Measurements from ENCODE around the gene DLGAP1.

Gene DLGAP1

DNA sequence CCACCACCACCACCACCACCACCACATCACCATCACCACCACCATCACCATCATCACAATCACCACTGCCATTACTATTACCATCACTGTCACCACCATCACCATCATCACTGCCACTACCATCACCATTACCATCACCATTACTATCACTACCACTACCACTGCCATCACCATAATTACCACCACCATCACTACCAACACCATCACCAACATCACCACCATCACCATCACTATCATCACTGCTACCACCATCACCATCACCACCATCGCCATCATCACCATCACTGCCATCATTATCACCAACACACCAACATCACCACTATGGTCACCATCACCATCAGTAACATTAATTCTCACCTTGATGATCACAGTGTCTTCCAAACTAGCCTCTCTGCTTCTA, 713.8 kb downstream of the DLGAP1 start:
- Histone ChIP-seq H2BK12ac (ENCODE audit: low read length) (no peak overlapping the region), H3K9ac (ENCODE audit: low read depth, low read length, poor library complexity) (no peak overlapping the region), H2BK15ac (ENCODE audit: low read length) (no peak overlapping the region), H3K79me1 (ENCODE audit: low read depth, low read length) (peaks cover 3% of the 10 kb centered on the region), H2AFZ (ENCODE audit: low read length) (no peak overlapping the region), H3K27me3 (ENCODE audit: control insufficient read depth in 3 of 3, insufficient read depth in 3 of 3, low read depth in 1 of 3, low read length in 3 of 3) (no peaks in the 10 kb centered on the region), H2BK120ac (ENCODE audit: low read depth, low read length) (no peak overlapping the region), H4K91ac (ENCODE audit: low read depth, low read length, poor library complexity) (no peak overlapping the region), H2AK5ac (ENCODE audit: low read depth, low read length) (no peak overlapping the region), H3K18ac (ENCODE audit: low read length) (no peak overlapping the region), H2BK5ac (ENCODE audit: low read length) (no peak overlapping the region), H3K4me1 (ENCODE audit: control insufficient read depth in 2 of 2, insufficient read depth in 1 of 2, low read depth in 1 of 2, low read length in 2 of 2) (no peaks in the 10 kb centered on the region), H3K23ac (ENCODE audit: low read depth, low read length, poor library complexity) (no peak overlapping the region), H3K4me2 (ENCODE audit: insufficient read depth, low read length, poor library complexity, severe bottlenecking) (no peak overlapping the region), H3K4ac (ENCODE audit: low read length) (no peak overlapping the region), H3K27ac (replicated peaks; ENCODE audit: low read length) (no peak overlapping the region), H4K8ac (ENCODE audit: low read depth, low read length) (no peak overlapping the region), H3K4me3 (ENCODE audit: low read length in 2 of 2) (peak overlapping the region in 1 of 2 donors; percentile 73), H3K36me3 (replicated peaks in 1 of 2; ENCODE audit: control insufficient read depth in 2 of 2, insufficient read depth in 2 of 2, low read length in 2 of 2) (peaks cover 0 to 4% of the 10 kb centered on the region in 2 donors), H3K14ac (ENCODE audit: low read length) (no peak overlapping the region), H3K9me3 (replicated peaks in 1 of 2; ENCODE audit: control insufficient read depth in 2 of 2, insufficient read depth in 1 of 2, low read depth in 1 of 2, low read length in 2 of 2) (peaks cover 0 to 6% of the 10 kb centered on the region in 2 donors)
- WGBS, 2 donors (ENCODE audit: extremely low coverage in 2 of 2, insufficient read length in 2 of 2, insufficient replicate concordance in 1 of 2) = no CpG with 5 or more reads among the region's 1 CpG
- DNase-seq (ENCODE audit: low spot score) = no peak

- no peak overlapping the region for H2BK12ac ChIP-seq (ENCODE audit: low read length)
- H3K4me3 ChIP-seq (ENCODE audit: low read length in 2 of 2) = no peak overlapping the region
- H2AK5ac ChIP-seq (ENCODE audit: low read depth, low read length) = peak overlapping the region; percentile 54
- no peak overlapping the region for H3K27ac ChIP-seq (replicated peaks; ENCODE audit: low read length)
- peak overlapping the region; percentile 1 for H3K9ac ChIP-seq (ENCODE audit: low read depth, low read length, poor library complexity)
- DNase-seq (ENCODE audit: low spot score) = no peak
- H2BK120ac ChIP-seq (ENCODE audit: low read depth, low read length) = no peak overlapping the region
- H3K36me3 ChIP-seq (replicated peaks in 1 of 2; ENCODE audit: control insufficient read depth in 2 of 2, insufficient read depth in 2 of 2, low read length in 2 of 2) = no peaks in the 10 kb centered on the region
- H3K4me1 ChIP-seq (ENCODE audit: control insufficient read depth in 2 of 2, insufficient read depth in 1 of 2, low read depth in 1 of 2, low read length in 2 of 2) = no peaks in the 10 kb centered on the region
- peak overlapping the region; percentile 61 for H3K14ac ChIP-seq (ENCODE audit: low read length)
- no peaks in the 10 kb centered on the region for H3K9me3 ChIP-seq (replicated peaks in 1 of 2; ENCODE audit: control insufficient read depth in 2 of 2, insufficient read depth in 1 of 2, low read depth in 1 of 2, low read length in 2 of 2)
- peak overlapping the region; percentile 84 for H3K18ac ChIP-seq (ENCODE audit: low read length)
- no peaks in the 10 kb centered on the region for H3K79me1 ChIP-seq (ENCODE audit: low read depth, low read length)
- peak overlapping the region; percentile 69 for H3K4ac ChIP-seq (ENCODE audit: low read length)
- H3K23ac ChIP-seq (ENCODE audit: low read depth, low read length, poor library complexity) = peak overlapping the region; percentile 0
- H3K27me3 ChIP-seq (ENCODE audit: control insufficient read depth in 3 of 3, insufficient read depth in 3 of 3, low read depth in 1 of 3, low read length in 3 of 3) = no peaks in the 10 kb centered on the region
- H4K91ac ChIP-seq (ENCODE audit: low read depth, low read length, poor library complexity) = peak overlapping the region; percentile 74
- no peak overlapping the region for H4K8ac ChIP-seq (ENCODE audit: low read depth, low read length)
- no peak overlapping the region for H2BK15ac ChIP-seq (ENCODE audit: low read length)
- WGBS, 2 donors (ENCODE audit: extremely low coverage in 2 of 2, insufficient read length in 2 of 2, insufficient replicate concordance in 1 of 2) = no CpG with 5 or more reads among the region's 35 CpGs
- H2BK5ac ChIP-seq (ENCODE audit: low read length) = no peak overlapping the region
- H2AFZ ChIP-seq (ENCODE audit: low read length) = no peak overlapping the region
- no peak overlapping the region for H3K4me2 ChIP-seq (ENCODE audit: insufficient read depth, low read length, poor library complexity, severe bottlenecking)
Observed at GRCh38 chr18:3728704-3729437, 726.2 kb downstream of the DLGAP1 start.

DNA sequence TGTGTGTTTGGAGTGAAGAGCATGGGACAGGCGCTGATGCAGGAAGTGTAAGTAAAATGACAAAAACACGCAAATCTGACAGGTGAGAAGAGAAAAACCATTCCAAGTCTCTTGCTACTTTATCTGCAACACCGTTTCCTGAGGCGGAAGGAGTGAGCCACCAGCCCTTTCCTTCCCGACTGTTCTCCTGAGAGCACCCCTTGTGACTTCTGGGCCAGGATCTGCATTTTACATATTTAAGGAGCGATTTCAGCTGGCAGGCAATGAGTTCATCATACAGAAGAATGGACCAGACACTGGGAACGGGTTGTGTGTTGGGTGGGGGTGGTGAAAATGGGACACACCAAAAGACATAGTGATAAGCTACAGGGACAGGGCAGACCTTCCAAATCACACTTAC, 727.8 kb downstream of the DLGAP1 start:
- no peak overlapping the region for H2BK12ac ChIP-seq (ENCODE audit: low read length)
- H3K27ac ChIP-seq (replicated peaks; ENCODE audit: low read length) = no peak overlapping the region
- WGBS, 2 donors (ENCODE audit: extremely low coverage in 2 of 2, insufficient read length in 2 of 2, insufficient replicate concordance in 1 of 2) = no CpG with 5 or more reads among the region's 7 CpGs
- H3K36me3 ChIP-seq (replicated peaks in 1 of 2; ENCODE audit: control insufficient read depth in 2 of 2, insufficient read depth in 2 of 2, low read length in 2 of 2) = no peaks in the 10 kb centered on the region
- no peak overlapping the region for H3K4ac ChIP-seq (ENCODE audit: low read length)
- H3K18ac ChIP-seq (ENCODE audit: low read length) = no peak overlapping the region
- H3K4me2 ChIP-seq (ENCODE audit: insufficient read depth, low read length, poor library complexity, severe bottlenecking) = no peak overlapping the region
- no peak overlapping the region for H2BK5ac ChIP-seq (ENCODE audit: low read length)
- no peak overlapping the region for H2BK15ac ChIP-seq (ENCODE audit: low read length)
- H3K23ac ChIP-seq (ENCODE audit: low read depth, low read length, poor library complexity) = no peak overlapping the region
- H3K27me3 ChIP-seq (ENCODE audit: control insufficient read depth in 3 of 3, insufficient read depth in 3 of 3, low read depth in 1 of 3, low read length in 3 of 3) = no peaks in the 10 kb centered on the region
- no peaks in the 10 kb centered on the region for H3K9me3 ChIP-seq (replicated peaks in 1 of 2; ENCODE audit: control insufficient read depth in 2 of 2, insufficient read depth in 1 of 2, low read depth in 1 of 2, low read length in 2 of 2)
- DNase-seq (ENCODE audit: low spot score) = no peak
- no peak overlapping the region for H4K91ac ChIP-seq (ENCODE audit: low read depth, low read length, poor library complexity)
- H2AK5ac ChIP-seq (ENCODE audit: low read depth, low read length) = no peak overlapping the region
- no peak overlapping the region for H4K8ac ChIP-seq (ENCODE audit: low read depth, low read length)
- no peaks in the 10 kb centered on the region for H3K4me1 ChIP-seq (ENCODE audit: control insufficient read depth in 2 of 2, insufficient read depth in 1 of 2, low read depth in 1 of 2, low read length in 2 of 2)
- no peak overlapping the region for H3K9ac ChIP-seq (ENCODE audit: low read depth, low read length, poor library complexity)
- no peak overlapping the region for H2AFZ ChIP-seq (ENCODE audit: low read length)
- H3K79me1 ChIP-seq (ENCODE audit: low read depth, low read length) = no peaks in the 10 kb centered on the region
- no peak overlapping the region for H3K4me3 ChIP-seq (ENCODE audit: low read length in 2 of 2)
- no peak overlapping the region for H3K14ac ChIP-seq (ENCODE audit: low read length)
- H2BK120ac ChIP-seq (ENCODE audit: low read depth, low read length) = no peak overlapping the region

- no peak overlapping the region for H2BK120ac ChIP-seq (ENCODE audit: low read depth, low read length)
- H3K9me3 ChIP-seq (replicated peaks in 1 of 2; ENCODE audit: control insufficient read depth in 2 of 2, insufficient read depth in 1 of 2, low read depth in 1 of 2, low read length in 2 of 2) = no peaks in the 10 kb centered on the region
- H2AFZ ChIP-seq (ENCODE audit: low read length) = no peak overlapping the region
- no peak overlapping the region for H3K4me2 ChIP-seq (ENCODE audit: insufficient read depth, low read length, poor library complexity, severe bottlenecking)
- no peak overlapping the region for H3K18ac ChIP-seq (ENCODE audit: low read length)
- WGBS, 2 donors (ENCODE audit: extremely low coverage in 2 of 2, insufficient read length in 2 of 2, insufficient replicate concordance in 1 of 2) = 100% methylated on average over 1 of the region's 4 CpGs; no CpG with 5 or more reads in 1 of the 2 donors
- H3K4me1 ChIP-seq (ENCODE audit: control insufficient read depth in 2 of 2, insufficient read depth in 1 of 2, low read depth in 1 of 2, low read length in 2 of 2) = peaks cover 0 to 2% of the 10 kb centered on the region in 2 donors
- no peak overlapping the region for H3K4me3 ChIP-seq (ENCODE audit: low read length in 2 of 2)
- H2BK5ac ChIP-seq (ENCODE audit: low read length) = no peak overlapping the region
- H3K9ac ChIP-seq (ENCODE audit: low read depth, low read length, poor library complexity) = no peak overlapping the region
- H3K36me3 ChIP-seq (replicated peaks in 1 of 2; ENCODE audit: control insufficient read depth in 2 of 2, insufficient read depth in 2 of 2, low read length in 2 of 2) = no peaks in the 10 kb centered on the region
- H2BK15ac ChIP-seq (ENCODE audit: low read length) = no peak overlapping the region
- H4K91ac ChIP-seq (ENCODE audit: low read depth, low read length, poor library complexity) = no peak overlapping the region
- no peaks in the 10 kb centered on the region for H3K27me3 ChIP-seq (ENCODE audit: control insufficient read depth in 3 of 3, insufficient read depth in 3 of 3, low read depth in 1 of 3, low read length in 3 of 3)
- no peak overlapping the region for H3K23ac ChIP-seq (ENCODE audit: low read depth, low read length, poor library complexity)
- no peak overlapping the region for H4K8ac ChIP-seq (ENCODE audit: low read depth, low read length)
- H2AK5ac ChIP-seq (ENCODE audit: low read depth, low read length) = no peak overlapping the region
- H3K4ac ChIP-seq (ENCODE audit: low read length) = no peak overlapping the region
- no peak overlapping the region for H3K14ac ChIP-seq (ENCODE audit: low read length)
- no peaks in the 10 kb centered on the region for H3K79me1 ChIP-seq (ENCODE audit: low read depth, low read length)
- no peak overlapping the region for H2BK12ac ChIP-seq (ENCODE audit: low read length)
- no peak overlapping the region for H3K27ac ChIP-seq (replicated peaks; ENCODE audit: low read length)
- no peak for DNase-seq (ENCODE audit: low spot score)
Observed at GRCh38 chr18:3726238-3726951, 728.7 kb downstream of the DLGAP1 start.

Data from neuronal stem cell (in vitro differentiated cells).